GM12865 (cell line): ENCODE results near the gene MAP1LC3B2.
A peak's percentile ranks its signal among the peaks of the same experiment; 100 is the strongest.

Experiments
- DNase-seq: peaks from one replicate; pipeline ENCODE4 v3.0.0; 2010; ENCODE audit warnings: low read depth
- H3K4me3 ChIP-seq: 2 replicates; pipeline ENCODE4 v1.5.1; 2011; ENCODE audit warnings: mild to moderate bottlenecking, low read depth, low read length, control low read depth
- CTCF ChIP-seq: IDR thresholded peaks from 2 replicates; pipeline ENCODE4 v1.5.1; 2011; ENCODE audit warnings: low read length, control low read depth, low read depth, inconsistent platforms; ENCODE audit not compliant: insufficient read depth; ENCODE audit errors: missing control alignments

The MAP1LC3B2 gene

GRCh38 chr12:116604178-116604895 is 45.2 kb downstream of the MAP1LC3B2 start:
- no peak overlapping the region for H3K4me3 ChIP-seq
- no peak for DNase-seq
- no peak for TF ChIP-seq CTCF

- H3K4me3 ChIP-seq = no peak overlapping the region
- no peak for TF ChIP-seq CTCF
- DNase-seq = no peak
Measured at GRCh38 chr12:116604951-116605641, 45.9 kb downstream of the MAP1LC3B2 start.

GRCh38 chr12:116606397-116606796 is 47.2 kb downstream of the MAP1LC3B2 start:
- DNase-seq = no peak
- no peak overlapping the region for H3K4me3 ChIP-seq
- TF ChIP-seq CTCF = no peak

GRCh38 chr12:116607039-116607438 is 47.9 kb downstream of the MAP1LC3B2 start:
- DNase-seq = no peak
- H3K4me3 ChIP-seq = no peak overlapping the region
- no peak for TF ChIP-seq CTCF

- TF ChIP-seq CTCF = peak; percentile 31
- DNase-seq = peak; percentile 36
Measured at GRCh38 chr12:116609319-116610114, 50.3 kb downstream of the MAP1LC3B2 start.

GRCh38 chr12:116610971-116611541 is 51.9 kb downstream of the MAP1LC3B2 start:
- no peak overlapping the region for H3K4me3 ChIP-seq
- peak; percentile 13 for DNase-seq
- no peak for TF ChIP-seq CTCF

More at GRCh38 chr12:116609319-116610114, 50.3 kb downstream of the MAP1LC3B2 start:
- no peak overlapping the region for H3K4me3 ChIP-seq
